PFSK-1 (cell line): ENCODE results near the gene CTDSP2.

ENCODE experiments used
- POLR2AphosphoS5 ChIP-seq: IDR thresholded peaks from 2 replicates; pipeline ENCODE4 v1.6.1; 2012; ENCODE audit warnings: low read depth, mild to moderate bottlenecking, control low read depth, low read length, moderate library complexity
- SIN3A ChIP-seq: IDR thresholded peaks from 2 replicates; pipeline ENCODE4 v1.6.1; 2012; ENCODE audit warnings: mild to moderate bottlenecking, low read length, moderate library complexity, borderline replicate concordance; ENCODE audit not compliant: insufficient read depth
- TF ChIP-seq, protein P1 (sequence below), 2 experiments: IDR thresholded peaks; 2 replicates each; pipeline versions ENCODE4 v1.6.1 to v1.8.0; 2011 to 2012; ENCODE audit warnings: low read depth in 2 of 2, low read length in 2 of 2, control low read depth in 1 of 2, inconsistent platforms in 1 of 2, mild to moderate bottlenecking in 1 of 2, moderate library complexity in 1 of 2; ENCODE audit not compliant: insufficient read depth in 1 of 2

GRCh38 chr12:57872362-57872761 lies 25.8 kb upstream of the CTDSP2 start:
- TF ChIP-seq, protein P1, sequence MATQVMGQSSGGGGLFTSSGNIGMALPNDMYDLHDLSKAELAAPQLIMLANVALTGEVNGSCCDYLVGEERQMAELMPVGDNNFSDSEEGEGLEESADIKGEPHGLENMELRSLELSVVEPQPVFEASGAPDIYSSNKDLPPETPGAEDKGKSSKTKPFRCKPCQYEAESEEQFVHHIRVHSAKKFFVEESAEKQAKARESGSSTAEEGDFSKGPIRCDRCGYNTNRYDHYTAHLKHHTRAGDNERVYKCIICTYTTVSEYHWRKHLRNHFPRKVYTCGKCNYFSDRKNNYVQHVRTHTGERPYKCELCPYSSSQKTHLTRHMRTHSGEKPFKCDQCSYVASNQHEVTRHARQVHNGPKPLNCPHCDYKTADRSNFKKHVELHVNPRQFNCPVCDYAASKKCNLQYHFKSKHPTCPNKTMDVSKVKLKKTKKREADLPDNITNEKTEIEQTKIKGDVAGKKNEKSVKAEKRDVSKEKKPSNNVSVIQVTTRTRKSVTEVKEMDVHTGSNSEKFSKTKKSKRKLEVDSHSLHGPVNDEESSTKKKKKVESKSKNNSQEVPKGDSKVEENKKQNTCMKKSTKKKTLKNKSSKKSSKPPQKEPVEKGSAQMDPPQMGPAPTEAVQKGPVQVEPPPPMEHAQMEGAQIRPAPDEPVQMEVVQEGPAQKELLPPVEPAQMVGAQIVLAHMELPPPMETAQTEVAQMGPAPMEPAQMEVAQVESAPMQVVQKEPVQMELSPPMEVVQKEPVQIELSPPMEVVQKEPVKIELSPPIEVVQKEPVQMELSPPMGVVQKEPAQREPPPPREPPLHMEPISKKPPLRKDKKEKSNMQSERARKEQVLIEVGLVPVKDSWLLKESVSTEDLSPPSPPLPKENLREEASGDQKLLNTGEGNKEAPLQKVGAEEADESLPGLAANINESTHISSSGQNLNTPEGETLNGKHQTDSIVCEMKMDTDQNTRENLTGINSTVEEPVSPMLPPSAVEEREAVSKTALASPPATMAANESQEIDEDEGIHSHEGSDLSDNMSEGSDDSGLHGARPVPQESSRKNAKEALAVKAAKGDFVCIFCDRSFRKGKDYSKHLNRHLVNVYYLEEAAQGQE (IDR thresholded peaks at IDR 0.05; ENCODE audit: insufficient read depth in 1 of 2, low read depth in 2 of 2, low read length in 2 of 2), result no peak
- no peak for TF ChIP-seq POLR2AphosphoS5
- TF ChIP-seq SIN3A, result no peak
